CD4-positive, alpha-beta T cell (primary cell): ENCODE measurements around the gene PPP2R5C. TPM values are rescaled to one million over a fixed set of nuclear protein-coding genes. Genes with fewer than 3 reads are reported as not detected.
"Not testable (repeated sequence)": the region's sequence is repeated elsewhere in the genome, so short reads cannot be mapped to it uniquely, and the experiment has no call there.

Source experiments
- ATAC-seq: fragments of 200-7000 bp; cut with Tn5 transposase; one replicate; pipeline ENCODE4 v1.10.0; 2022; ENCODE audit warnings: mild to moderate bottlenecking; ENCODE audit not compliant: poor library complexity
- CTCF ChIA-PET: fragments of 350-600 bp; sonication (Branson Sonifier 250); formaldehyde crosslinking; loops from one replicate; lab custom pipeline; 2021; ENCODE audit warnings: antibody characterized with exemption, inconsistent platforms; lab: Charles Lee
- POLR2A ChIA-PET: fragments of 350-600 bp; sonication (Branson Sonifier 250); formaldehyde crosslinking; loops from one replicate; lab custom pipeline; 2021; ENCODE audit warnings: antibody characterized with exemption, inconsistent platforms; lab: Charles Lee
- DNase-seq, 14 experiments: peaks; one replicate each; pipeline ENCODE4 v3.0.0-alpha.2; 2013 to 2020; ENCODE audit warnings: mixed read lengths in 2 of 14
- H3K27ac ChIP-seq, 2 donors: one replicate each; pipeline versions ENCODE4 v1.5.1 to v1.7.0; 2013; ENCODE audit warnings: low read length in 2 of 2, low read depth in 1 of 2, mild to moderate bottlenecking in 1 of 2
- H3K27me3 ChIP-seq, 2 experiments: 1 replicate in 1 of 2; 2 replicates in 1 of 2; pipeline versions ENCODE4 v1.6.1 to v1.7.0; 2013; ENCODE audit warnings: low read length in 2 of 2, control low read depth in 1 of 2, mild to moderate bottlenecking in 1 of 2, moderate library complexity in 1 of 2; ENCODE audit not compliant: insufficient read depth in 2 of 2, control insufficient read depth in 1 of 2
- H3K36me3 ChIP-seq: one replicate; pipeline ENCODE4 v1.6.1; 2013; ENCODE audit warnings: low read length, control low read depth; ENCODE audit not compliant: insufficient read depth
- H3K4me1 ChIP-seq: one replicate; pipeline ENCODE4 v1.6.1; 2013; ENCODE audit warnings: low read length, control low read depth; ENCODE audit not compliant: insufficient read depth
- H3K4me3 ChIP-seq: one replicate; pipeline ENCODE4 v1.5.1; 2013; ENCODE audit warnings: mild to moderate bottlenecking, low read length, moderate library complexity
- H3K9me3 ChIP-seq, 2 experiments: 1 replicate in 1 of 2; 2 replicates in 1 of 2; pipeline versions ENCODE4 v1.6.1 to v1.7.0; 2013; ENCODE audit warnings: low read length in 2 of 2, mild to moderate bottlenecking in 2 of 2, control low read depth in 1 of 2, moderate library complexity in 1 of 2; ENCODE audit not compliant: control insufficient read depth in 1 of 2, insufficient read depth in 1 of 2
- H3K27ac Mint-ChIP-seq: one replicate; pipeline ENCODE4 v1.8.0; 2020; ENCODE audit warnings: mixed read lengths
- H3K27me3 Mint-ChIP-seq: one replicate; pipeline ENCODE4 v1.8.0; 2021; ENCODE audit warnings: mixed read lengths
- H3K36me3 Mint-ChIP-seq: one replicate; pipeline ENCODE4 v1.8.0; 2021; ENCODE audit warnings: low read depth, mixed read lengths
- H3K4me1 Mint-ChIP-seq: one replicate; pipeline ENCODE4 v1.8.0; 2021; ENCODE audit warnings: low read depth, mixed read lengths
- H3K4me3 Mint-ChIP-seq: one replicate; pipeline ENCODE4 v1.8.0; 2020; ENCODE audit warnings: mild to moderate bottlenecking, mixed read lengths
- H3K9me3 Mint-ChIP-seq: one replicate; pipeline ENCODE4 v1.8.0; 2020; ENCODE audit warnings: mixed read lengths
- CTCF ChIP-seq: fragments of 200-600 bp; IDR thresholded peaks from one replicate; pipeline ENCODE4 v1.8.0; 2022; ENCODE audit warnings: antibody characterized with exemption, mild to moderate bottlenecking
- intact Hi-C, 2 experiments: fragments of 100-400 bp; cut with DNase I in 1 of 2; cut with micrococcal nuclease in 1 of 2; formaldehyde crosslinking; loops; one replicate each; pipeline versions ENCODE4 v1.15.1 to v1.9.0; 2023 to 2025; cut with DNase I, micrococcal nuclease
- total RNA-seq, 174 experiments: library from RNA in 2 of 174; stranded (reverse) in 2 of 174; gene quantifications; one replicate each; pipeline ENCODE4 v1.2.3 and lab custom pipeline; 2021 to 2026

PPP2R5C gene
- total RNA-seq, 2 experiments from 2014 or later = 463 to 487 TPM

- no peak for TF ChIP-seq CTCF
- intact Hi-C loops = no loop called here
- no peak overlapping the region for H3K4me3 Mint-ChIP-seq
Observed at GRCh38 chr14:101728367-101728742, 33.2 kb upstream of the PPP2R5C start.

GRCh38 chr14:101729382-101729781 lies 32.1 kb upstream of the PPP2R5C start:
- H3K27ac Mint-ChIP-seq = peak overlapping the region; percentile 100
- intact Hi-C loops = no loop called here
- POLR2A ChIA-PET = interaction anchor here (0.7 to 4.6 kb wide), 2 partner anchors 7 to 33 kb away, joined by 3 to 68 read pairs; no protein-coding TSS in a partner anchor

More at GRCh38 chr14:101728367-101728742, 33.2 kb upstream of the PPP2R5C start:
- ChIA-PET POLR2A (no interaction called here), CTCF (no interaction called here)
- no peaks in the 10 kb centered on the region for H3K9me3 ChIP-seq
- no peaks in the 10 kb centered on the region for H3K27me3 ChIP-seq
- peaks cover 31% of the 10 kb centered on the region for H3K4me1 ChIP-seq
- peaks cover 54% of the 10 kb centered on the region for H3K4me1 Mint-ChIP-seq
- DNase-seq = peak in 1 of 14 experiments; percentile 12
- H3K9me3 Mint-ChIP-seq = no peaks in the 10 kb centered on the region
- no peaks in the 10 kb centered on the region for H3K36me3 ChIP-seq
- no peak overlapping the region for H3K27ac ChIP-seq
- no peaks in the 10 kb centered on the region for H3K36me3 Mint-ChIP-seq
- no peak overlapping the region for H3K4me3 ChIP-seq
- H3K27me3 Mint-ChIP-seq = no peaks in the 10 kb centered on the region
- no peak for ATAC-seq
- H3K27ac Mint-ChIP-seq = peak overlapping the region; percentile 47

GRCh38 chr14:101730157-101730556 lies 31.4 kb upstream of the PPP2R5C start:
- ChIA-PET POLR2A (interaction anchor here (0.9 to 4.6 kb wide), 8 partner anchors 8 to 93 kb away, joined by 3 to 68 read pairs (median 18); no protein-coding TSS in a partner anchor), CTCF (interaction anchor here (2.6 to 2.7 kb wide), 2 partner anchors 8 to 23 kb away, joined by 18 to 20 read pairs; no protein-coding TSS in a partner anchor)
- not testable (repeated sequence) for H3K9me3 ChIP-seq, H3K27me3 ChIP-seq, H3K36me3 Mint-ChIP-seq, ATAC-seq, H3K36me3 ChIP-seq, H3K9me3 Mint-ChIP-seq, H3K4me3 Mint-ChIP-seq, H3K4me3 ChIP-seq, DNase-seq, H3K27me3 Mint-ChIP-seq
- intact Hi-C loops = loop anchor here in 1 of 2 experiments (2.0 kb wide), 1 partner anchor 31 kb away; the partner anchor contains the start of gene PPP2R5C
- Mint-ChIP-seq H3K4me1 (peaks cover 54% of the 10 kb centered on the region), H3K27ac (peak overlapping the region; percentile 100)
- Histone ChIP-seq H3K4me1 (peaks cover 31% of the 10 kb centered on the region), H3K27ac (peak overlapping the region; percentile 87 to 88)

More at GRCh38 chr14:101729382-101729781, 32.1 kb upstream of the PPP2R5C start:
- Histone ChIP-seq H3K36me3 (no peaks in the 10 kb centered on the region), H3K27ac (no peak overlapping the region), H3K4me3 (no peak overlapping the region), H3K4me1 (peaks cover 31% of the 10 kb centered on the region), H3K9me3 (no peaks in the 10 kb centered on the region), H3K27me3 (no peaks in the 10 kb centered on the region)
- Mint-ChIP-seq H3K27me3 (no peaks in the 10 kb centered on the region), H3K36me3 (no peaks in the 10 kb centered on the region), H3K9me3 (no peaks in the 10 kb centered on the region), H3K4me3 (no peak overlapping the region), H3K4me1 (peaks cover 54% of the 10 kb centered on the region)
- ATAC-seq = no peak
- no peak for TF ChIP-seq CTCF
- CTCF ChIA-PET = interaction anchor here (2.7 kb wide), 1 partner anchor 7 kb away, joined by 18 read pairs; no protein-coding TSS in a partner anchor
- DNase-seq = peak in 1 of 14 experiments; percentile 23
